Daoy (cell line): ENCODE measurements around the gene CNOT10. TPM values are rescaled to one million over a fixed set of nuclear protein-coding genes. Genes with fewer than 3 reads are reported as not detected.
"Not testable (repeated sequence)": the region's sequence is repeated elsewhere in the genome, so short reads cannot be mapped to it uniquely, and the experiment has no call there.

Experiments
- DNase-seq: peaks from one replicate; pipeline ENCODE4 v3.0.0-alpha.2; 2015; ENCODE audit warnings: low read depth
- total RNA-seq: library from RNA; depleted of rRNA; stranded (reverse); fragments of >200 nt; shearing (Covaris generic); gene quantifications from 2 replicates; pipeline ENCODE4 v1.2.3, GENCODE V29; 2014

CNOT10 gene
- total RNA-seq, 1 experiment from 2014 or later: 28.0 TPM

DNA sequence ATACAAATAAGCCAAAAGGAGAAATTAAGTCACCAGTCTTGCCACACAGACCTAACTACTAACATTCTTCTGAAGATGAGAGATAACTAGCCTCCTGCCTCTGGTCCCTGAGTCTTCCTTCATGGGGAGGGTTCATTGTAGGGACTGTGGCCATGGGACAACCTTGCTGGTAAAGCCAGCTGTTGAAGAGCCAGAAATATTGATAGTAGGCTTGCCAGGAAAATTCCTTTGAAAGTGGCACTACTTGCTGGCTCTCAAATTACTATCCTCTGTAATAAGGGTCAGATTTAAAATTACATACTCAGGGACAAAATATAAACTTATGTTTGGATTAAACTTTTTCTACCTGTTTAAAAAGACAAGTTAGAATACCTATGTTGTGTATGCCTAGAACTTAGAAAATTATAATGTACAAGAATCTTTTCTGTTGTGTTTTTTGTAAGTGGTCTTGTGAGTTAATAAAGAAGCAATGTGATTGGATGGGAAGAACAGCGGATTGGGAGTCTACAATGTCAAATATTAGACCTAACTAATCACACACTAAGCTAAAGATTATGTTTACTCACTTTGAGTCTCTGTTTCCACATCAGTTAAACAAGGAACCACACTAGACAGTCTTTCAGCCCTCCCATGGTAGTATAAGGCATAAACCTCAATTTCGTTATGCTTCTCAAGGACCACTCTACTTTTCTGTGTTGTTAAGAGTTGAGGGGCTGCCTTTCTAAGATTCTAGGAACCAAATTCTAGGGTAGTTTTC lies 72.8 kb downstream of the CNOT10 start:
- no peak for DNase-seq

DNA sequence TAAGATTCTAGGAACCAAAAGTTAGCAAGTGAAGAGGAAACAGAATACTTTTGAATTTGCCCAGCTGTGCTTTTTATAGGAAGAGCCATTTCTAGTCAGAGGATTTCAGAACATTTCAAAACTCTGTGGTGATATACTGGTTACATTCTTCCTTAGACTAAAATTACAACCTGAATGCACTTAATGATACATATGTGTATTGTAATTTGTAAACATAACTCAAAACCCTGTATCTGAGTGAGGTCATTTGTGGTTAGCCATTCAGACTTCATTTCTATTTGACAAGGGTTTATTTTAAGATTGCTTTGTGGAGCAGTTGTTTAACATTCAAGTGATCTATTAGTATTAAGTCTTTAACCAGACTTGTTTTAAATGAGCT lies 73.4 kb downstream of the CNOT10 start:
- DNase-seq: no peak

DNA sequence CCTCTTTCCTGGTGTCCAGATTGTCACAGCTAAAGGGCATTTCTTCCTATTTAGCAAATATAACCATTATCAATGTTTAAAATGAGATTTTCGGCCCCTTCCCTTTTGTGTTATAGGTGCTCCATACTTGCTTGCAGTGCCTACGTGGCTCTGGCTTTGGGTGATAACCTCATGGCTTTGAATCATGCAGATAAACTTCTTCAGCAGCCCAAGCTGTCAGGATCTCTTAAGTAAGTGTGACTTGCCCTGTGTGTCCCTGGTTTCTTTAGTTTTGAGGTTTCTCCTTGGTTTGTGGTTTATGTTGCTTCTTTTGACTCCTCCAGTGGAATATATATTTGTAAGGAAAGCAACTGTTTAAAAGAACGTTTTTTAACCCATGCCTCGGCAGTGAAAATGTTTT lies 74.4 kb downstream of the CNOT10 start:
- DNase-seq: no peak

DNA sequence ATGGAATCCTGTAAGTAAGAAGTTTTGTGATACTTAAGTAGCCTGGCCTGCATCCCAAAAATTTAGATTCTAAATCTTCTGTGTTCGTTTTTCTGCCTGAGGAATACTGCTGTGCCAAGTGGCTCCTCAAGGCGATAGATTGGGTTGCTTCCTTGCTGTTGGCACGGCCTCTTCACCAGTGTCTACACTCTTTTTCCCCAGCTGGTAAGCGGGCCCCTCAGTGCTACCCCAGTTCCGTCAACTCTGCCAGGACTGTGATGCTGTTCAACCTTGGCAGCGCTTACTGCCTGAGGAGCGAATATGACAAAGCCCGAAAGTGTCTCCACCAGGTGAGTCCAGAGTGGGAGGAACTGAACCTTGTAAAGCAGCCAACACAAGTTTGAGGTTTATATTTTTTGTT lies 79.5 kb downstream of the CNOT10 start:
- no peak for DNase-seq

DNA sequence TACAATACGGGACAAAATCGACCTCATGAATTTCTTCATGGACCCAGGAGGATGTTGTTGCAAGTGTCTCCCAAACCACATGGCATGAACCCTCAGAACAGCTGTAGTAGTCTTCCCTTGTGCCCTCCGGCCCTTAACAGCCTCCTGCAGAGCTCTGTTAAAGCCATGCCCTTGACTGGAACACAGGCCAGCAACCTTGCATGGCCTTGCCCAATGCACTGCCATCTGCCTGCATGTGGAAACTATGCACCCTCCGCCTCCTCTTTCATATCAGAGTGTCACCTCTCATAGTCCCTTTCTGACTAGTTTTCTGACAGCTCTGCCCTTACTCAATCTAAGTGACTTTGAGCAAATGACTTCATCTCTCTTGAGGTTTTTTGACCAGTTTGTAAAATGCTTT lies 93.4 kb downstream of the CNOT10 start:
- DNase-seq: no peak

DNA sequence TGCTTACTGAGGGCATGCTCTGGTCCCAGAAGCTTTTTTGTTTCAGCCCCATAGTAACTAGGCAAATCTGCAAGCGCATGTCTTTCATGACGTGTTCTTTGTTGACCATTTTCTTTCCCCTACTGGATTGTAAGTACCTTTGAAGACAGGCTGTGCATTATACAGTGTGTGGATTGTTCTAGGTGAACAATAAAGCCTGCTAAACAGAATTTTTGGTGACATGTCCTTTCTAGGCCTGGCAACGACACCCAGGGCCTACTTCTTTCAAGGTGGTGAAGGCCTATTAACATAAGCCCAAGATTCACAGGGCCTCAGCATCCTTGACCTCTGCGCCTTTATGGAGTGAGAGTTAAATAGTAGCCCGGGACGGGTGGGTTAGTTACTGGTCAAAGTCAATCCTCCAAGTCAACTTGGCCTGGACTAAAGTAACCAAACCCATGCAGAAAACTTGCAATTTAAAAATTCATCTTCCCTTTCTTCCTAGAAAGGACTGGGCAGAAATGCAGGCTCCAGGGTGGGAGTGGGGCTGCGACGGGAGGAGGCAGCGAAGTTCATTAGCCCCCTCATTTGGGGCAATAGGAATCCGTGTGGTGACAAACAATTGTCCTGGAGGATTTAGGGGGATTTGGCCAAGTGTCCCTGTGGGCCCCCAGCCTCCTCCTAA lies 95.2 kb downstream of the CNOT10 start:
- DNase-seq: no peak

DNA sequence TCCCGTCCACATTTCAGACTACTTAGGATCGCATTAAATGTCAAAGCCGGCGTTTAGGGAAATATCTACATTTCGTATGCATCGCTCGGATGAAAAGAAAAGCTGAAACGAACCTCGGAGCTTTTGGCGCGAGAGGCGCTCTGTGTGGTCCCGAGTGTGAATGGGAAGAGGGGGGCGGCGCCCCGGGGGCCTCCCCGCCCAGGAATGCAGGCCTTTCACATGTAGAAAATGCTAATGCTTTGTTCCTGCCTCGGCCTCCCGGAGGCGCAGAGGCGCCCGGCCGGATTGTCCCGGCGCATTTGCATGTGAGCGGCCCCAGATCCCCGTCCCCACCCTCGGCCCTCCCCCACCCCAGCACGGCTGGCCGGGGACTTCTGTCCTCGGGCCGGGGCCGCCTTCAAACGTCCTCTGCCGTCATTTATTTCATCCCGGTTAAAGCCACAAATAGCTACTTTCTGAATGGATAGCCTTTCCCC lies 95.8 kb downstream of the CNOT10 start:
- DNase-seq: peak; percentile 59

DNA sequence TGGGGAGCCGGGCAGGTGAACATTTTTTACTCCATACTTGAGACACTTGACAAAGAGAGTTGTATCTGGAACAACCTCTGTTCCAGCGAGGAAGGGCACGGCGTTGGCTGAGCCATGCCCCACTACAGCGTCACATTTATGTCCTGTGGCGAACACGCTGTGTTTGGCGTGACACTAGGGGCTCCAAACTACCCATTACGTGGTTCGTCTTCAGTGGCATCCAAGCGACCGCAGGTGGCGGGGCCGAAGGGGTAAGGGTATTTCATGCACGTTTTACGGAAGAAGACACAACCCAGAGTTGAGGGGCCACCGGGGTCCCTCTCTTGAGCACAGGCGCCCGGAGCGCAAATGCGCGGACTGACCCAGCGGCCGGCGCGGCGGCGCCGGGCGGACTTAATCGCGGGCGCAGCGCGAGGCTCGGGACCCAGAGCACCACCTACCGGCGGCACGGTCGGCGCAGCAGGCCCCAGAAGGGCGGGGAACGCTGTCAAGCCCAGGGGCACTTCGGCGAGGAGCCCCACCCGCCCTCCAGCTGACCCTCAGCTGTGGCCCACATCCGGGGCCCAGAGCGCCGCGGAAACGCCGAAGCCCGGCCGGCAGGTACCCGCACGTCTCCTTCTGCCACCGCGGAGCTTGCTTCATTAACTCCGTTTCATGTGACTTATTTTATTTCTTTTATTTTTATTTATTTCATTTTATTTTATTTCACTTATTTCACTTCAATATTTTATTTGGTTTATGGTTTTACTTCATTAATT lies 96.4 kb downstream of the CNOT10 start:
- peak; percentile 87 for DNase-seq

DNA sequence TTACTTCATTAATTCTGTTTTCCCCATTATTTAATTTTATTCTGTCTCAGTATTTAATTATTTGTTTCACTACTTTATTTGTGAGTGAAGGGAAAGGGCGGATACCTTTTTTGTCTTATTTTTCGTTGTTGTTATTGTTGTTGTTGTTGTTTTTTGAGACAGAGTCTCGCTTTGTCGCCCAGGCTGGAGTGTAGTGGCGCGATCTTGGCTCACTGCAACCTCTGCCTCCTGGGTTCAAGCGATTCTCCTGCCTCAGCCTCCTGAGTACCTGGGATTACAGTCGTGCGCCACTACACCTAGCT lies 96.9 kb downstream of the CNOT10 start:
- not testable (repeated sequence) for DNase-seq

DNA sequence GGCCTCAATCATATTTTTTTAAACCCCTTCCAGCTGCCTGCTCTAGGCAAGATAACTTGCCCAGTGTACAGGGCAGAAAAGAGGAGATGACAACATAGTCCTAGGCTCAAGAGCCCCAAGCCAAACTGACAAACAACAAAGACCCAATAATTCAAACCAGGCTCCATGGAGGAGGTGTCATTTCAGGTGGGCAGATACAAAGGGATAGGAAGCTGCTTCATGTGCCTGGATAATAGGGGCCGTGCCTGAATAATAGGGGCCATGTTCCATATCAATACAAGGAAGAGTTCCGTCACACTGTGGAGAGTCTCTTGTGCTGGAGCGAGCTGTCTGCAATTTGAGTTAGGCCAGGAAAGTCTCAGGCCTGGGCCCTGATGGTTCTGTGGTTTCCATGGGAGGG lies 97.4 kb downstream of the CNOT10 start:
- no peak for DNase-seq

DNA sequence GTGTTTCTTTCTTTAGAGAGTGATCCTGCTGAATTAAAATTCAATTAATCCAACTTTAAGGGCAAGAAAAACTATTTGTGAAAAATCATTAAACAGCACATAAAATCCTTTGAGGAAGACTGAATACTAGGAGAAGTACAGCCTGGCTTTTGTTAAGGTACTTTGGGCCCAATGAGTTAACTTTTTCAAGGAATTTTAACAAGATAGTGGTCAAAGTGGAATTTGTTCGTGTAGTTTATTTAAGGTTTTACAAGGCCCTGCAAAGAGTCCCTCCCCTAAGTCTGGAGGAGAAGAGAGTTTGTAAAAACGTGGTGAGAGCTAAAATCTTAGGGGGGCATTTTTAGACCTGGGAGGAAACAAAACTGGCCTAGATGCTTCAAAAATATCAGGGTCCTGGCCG lies 106.8 kb downstream of the CNOT10 start:
- DNase-seq: no peak

DNA sequence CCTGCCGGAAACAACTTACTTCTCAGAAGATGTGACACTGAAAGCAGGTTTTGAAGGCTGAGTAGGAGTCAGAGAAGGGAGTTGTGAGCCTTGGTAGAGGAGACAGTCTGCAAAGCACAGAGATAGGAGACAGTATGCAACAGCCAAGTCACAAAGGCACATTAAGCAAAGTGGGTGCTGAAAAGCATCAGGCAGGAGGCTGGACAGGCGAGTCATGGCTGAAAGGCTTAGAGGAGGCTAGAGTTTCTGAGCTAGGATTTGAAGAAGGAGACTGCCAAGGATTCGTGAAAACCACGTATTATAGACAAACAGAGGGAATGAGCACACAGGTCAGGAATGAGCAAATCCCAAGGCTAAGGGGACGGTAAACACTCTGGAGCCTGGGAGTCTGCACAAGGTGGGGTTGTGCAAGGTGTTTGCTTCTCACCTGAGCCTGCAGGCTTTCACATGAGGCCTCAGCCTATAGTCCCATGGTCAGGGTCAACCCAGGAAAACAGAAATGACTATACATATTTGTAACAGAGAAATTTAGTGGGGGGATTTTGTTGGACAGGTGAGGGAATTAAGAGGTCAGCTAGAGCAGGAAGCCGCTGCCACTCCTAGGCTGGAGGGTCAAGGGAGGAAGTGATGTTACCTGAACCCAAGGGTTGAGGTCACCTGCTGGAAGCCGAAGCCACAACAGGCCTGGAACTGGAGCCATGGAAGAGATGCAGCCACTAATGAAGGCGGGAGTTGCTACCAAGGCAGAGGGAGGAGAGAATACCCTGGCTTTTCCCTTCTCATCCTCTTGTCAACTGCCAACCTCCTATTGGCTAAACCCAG lies 109.7 kb downstream of the CNOT10 start:
- DNase-seq: no peak

DNA sequence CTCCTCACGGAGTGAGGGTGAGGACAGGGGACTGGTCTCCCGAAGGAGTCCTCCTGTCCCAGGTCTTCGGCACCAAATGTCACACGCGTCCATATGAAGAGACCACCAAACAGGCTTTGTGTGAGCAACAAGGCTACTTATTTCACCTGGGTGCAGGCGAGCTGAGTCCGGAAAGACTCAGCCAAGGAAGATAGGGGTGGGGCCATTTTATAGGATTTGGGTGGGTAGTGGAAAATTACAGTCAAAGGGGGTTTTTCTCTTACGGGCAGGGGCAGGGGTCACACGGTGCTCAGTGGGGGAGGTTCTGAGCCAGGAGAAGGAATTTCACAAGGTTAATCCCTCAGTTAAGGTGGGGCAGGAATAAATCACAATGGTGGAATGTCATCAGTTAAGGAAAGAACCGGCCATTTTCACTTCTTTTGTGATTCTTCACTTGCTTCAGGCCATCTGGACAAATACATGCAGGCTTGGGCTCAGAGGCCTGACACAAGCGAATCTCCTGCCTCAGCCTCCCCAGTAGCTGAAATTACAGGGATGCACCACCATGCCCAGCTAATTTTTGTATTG lies 111.5 kb downstream of the CNOT10 start:
- not testable (repeated sequence) for DNase-seq

DNA sequence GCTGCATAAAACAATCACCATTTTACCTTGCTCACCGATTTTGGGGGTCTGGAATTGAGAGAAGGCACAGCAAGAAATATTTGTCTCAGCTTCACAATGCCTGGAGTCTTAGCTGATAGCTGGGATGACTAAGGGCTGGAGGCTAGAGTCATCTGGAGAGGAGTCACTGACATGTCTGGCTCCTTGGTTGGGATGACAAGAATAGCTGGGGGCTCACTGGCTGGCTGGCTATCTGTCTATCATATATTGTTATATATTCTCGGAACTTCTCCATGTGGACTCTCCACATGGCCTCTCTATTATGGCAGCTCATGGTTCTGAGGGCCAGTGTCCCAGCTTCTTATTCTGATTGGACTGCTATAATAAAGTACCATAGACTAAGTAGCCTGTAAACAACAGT lies 112.8 kb downstream of the CNOT10 start:
- no peak for DNase-seq

DNA sequence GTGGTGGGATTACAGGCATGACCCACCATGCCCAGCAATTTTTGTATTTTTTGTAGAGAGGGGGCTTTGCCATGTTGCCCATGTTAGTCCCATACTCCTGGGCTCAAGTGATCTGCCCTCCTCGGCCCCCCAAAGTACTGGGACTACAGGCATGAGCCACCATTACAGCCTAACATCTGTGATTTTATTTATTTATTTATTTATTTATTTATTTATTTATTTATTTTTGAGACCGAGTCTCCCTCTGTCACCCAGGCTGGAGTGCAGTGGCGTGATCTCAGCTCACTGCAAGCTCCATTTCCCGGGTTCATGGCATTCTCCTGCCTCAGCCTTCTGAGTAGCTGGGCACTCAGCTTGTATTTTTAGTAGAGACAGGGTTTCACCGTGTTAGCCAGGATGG lies 116.5 kb downstream of the CNOT10 start:
- DNase-seq: not testable (repeated sequence)

DNA sequence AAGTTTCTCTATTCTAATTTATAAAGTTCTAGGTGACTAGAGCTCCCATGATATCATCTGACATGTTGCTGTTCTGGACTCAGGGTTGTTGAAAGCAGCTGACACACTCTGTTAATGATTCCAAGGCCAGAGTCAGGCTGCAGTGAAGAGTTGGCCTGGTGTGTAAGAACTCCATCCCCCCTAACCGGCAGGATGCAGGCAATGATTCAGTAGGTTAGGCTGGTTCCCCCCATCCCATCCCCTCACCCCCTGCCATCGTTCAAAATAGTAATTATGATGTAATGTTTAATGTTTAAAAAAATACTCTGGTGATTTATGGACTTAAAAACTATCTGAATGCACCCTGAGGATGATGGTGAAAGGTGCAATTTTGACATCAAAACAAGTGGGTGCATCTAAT lies 128.2 kb downstream of the CNOT10 start:
- DNase-seq: no peak

DNA sequence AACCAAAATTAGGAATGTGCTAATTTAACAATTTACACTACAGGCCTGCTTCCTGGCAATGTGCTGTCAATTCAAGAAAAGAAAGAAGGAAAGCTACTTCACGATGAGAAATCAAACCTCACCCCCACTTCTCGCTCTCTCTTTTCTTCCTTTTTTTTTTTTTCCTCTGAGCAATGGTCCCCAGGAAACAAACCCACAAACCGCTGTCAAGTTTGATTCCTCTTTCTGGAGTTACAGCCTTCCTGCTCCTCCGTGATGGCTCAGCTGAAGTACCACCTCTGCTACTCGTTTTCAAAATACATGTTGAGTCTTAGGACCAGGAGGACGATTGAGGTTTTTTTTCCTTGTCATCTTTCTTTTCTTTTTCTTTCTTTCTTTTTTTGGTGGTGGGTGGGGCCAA lies 129.4 kb downstream of the CNOT10 start:
- no peak for DNase-seq

DNA sequence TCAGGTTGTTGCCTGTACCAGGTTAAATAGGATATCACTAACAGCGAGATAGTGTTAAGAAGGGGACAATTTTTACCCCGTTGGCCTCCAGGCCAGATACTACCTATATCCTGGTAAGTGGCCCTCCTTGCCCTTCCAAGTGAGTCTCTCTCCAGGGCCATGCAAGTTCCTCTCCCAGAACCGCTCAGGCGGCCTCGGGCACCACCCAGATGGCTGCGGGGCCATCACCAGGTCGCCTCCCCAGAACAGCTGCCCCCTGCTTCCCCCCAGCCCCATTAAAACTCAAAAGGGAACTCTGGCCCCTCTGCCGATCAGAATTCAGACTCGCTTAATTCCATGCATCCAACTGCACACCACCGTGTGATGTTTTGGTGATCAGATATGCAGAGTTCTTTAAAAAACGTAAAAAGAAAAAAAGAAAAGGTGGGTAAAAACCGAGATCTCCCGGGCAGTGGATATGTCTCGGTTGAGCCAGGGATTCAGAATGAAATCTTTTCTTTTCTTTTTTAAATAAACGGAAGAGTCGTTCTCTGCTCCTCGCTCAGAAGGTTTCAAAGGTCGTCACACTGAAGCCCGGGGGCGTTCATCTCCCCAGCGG lies 131.0 kb downstream of the CNOT10 start:
- no peak for DNase-seq

DNA sequence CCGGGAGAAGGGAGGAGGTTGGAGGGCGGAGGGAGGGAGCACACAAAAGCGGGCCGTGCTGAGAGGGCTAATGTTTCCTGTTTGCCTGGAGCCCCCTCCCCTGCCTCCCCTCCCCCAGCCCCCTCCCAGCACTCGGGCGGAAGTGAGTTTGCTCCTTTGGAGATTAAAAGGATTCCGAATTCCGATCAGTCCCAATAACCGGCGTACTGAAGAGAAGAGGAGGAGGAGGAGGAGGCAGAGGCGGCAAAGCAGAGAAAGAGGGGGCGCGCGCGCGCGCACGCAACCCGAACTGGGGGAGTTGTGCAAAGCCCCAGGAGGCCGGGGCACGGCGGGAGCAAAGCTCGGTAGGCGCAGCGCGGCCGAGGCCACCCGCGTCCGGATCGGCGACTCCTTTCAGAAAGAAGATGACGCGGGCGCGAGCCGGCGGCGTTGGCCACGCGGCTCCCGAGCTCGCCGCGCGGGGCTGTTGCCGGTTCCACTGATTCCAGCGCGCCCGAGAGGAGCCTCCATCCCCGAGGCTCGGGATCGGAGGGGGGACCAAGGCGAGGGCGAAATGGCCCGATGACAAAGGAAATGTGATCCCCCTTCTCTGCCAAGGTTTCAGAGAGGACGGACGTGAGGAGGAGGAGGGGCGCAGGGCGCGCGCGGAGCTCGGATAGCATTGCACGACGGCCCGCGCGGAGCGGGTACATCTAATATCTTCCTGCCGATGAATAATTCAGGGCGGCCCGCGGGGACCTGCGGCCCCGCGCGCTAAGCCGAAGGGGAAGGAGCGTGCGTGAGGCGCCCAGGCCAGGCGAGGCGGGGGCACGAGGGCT lies 131.7 kb downstream of the CNOT10 start:
- DNase-seq: peak; percentile 10

DNA sequence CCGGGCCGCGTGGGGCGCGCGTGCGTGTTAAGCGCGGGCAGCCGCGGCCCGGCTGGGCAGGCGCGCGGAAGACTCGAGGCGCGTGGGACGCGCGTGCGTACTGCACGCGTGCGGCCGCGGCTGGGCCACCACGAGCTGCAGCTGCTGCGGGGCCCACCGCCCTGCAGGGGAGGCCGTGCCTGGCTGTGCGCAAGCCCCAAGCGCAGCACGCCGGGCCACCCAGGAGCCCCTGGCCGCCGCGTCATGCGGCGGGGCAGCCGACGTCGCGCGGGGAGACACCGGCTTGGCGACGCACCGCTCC lies 132.2 kb downstream of the CNOT10 start:
- DNase-seq: peak; percentile 6
